Measurements from ENCODE around the gene SIDT2.

DNA sequence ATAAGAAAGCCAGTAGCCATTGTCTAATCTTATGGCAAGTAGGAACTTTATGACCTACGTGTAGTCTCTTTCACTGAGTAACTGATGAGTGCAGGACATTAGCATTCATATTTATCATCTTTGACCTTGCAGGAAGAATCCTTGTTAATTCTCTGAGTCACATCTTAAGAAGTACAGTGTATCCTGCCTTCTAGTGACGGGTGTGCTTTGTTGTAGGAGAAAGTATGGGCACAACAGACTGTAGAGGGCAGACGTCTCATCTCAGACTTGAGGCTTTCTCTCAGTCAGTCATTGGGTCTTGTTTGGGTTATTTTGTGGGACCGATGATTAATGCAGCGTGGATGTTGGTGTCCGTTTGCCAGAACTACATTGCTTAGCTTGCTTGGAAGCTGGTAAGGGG, 60.8 kb downstream of the SIDT2 start:
- TF ChIP-seq POLR2A (IDR thresholded peaks at IDR 0.05), result no peak
- TF ChIP-seq, protein P1, sequence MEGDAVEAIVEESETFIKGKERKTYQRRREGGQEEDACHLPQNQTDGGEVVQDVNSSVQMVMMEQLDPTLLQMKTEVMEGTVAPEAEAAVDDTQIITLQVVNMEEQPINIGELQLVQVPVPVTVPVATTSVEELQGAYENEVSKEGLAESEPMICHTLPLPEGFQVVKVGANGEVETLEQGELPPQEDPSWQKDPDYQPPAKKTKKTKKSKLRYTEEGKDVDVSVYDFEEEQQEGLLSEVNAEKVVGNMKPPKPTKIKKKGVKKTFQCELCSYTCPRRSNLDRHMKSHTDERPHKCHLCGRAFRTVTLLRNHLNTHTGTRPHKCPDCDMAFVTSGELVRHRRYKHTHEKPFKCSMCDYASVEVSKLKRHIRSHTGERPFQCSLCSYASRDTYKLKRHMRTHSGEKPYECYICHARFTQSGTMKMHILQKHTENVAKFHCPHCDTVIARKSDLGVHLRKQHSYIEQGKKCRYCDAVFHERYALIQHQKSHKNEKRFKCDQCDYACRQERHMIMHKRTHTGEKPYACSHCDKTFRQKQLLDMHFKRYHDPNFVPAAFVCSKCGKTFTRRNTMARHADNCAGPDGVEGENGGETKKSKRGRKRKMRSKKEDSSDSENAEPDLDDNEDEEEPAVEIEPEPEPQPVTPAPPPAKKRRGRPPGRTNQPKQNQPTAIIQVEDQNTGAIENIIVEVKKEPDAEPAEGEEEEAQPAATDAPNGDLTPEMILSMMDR (IDR thresholded peaks at IDR 0.05), result no peak
